Keratinocyte (primary cell): ENCODE results near the gene CCDC141. TPM values are rescaled to one million over a fixed set of nuclear protein-coding genes. Genes with fewer than 3 reads are reported as not detected.

Source experiments
- DNase-seq: peaks from one replicate; pipeline ENCODE4 v3.0.0-alpha.2; 2011; ENCODE audit warnings: low read depth, missing footprints, low spot score
- FAIRE-seq: peaks from 2 replicates; lab custom pipeline; 2011; peaks lifted over from hg19 to GRCh38; lab: Jason Lieb, UNC
- H2AFZ ChIP-seq: 2 replicates; pipeline ENCODE4 v1.6.0; 2012; ENCODE audit warnings: low read length, control low read depth, inconsistent platforms; ENCODE audit not compliant: control insufficient read depth
- H3K27ac ChIP-seq: 2 replicates; pipeline ENCODE4 v1.5.1; 2011; ENCODE audit warnings: low read length; ENCODE audit not compliant: control insufficient read depth, insufficient read depth
- H3K27me3 ChIP-seq: 3 replicates; pipeline ENCODE4 v1.6.0; 2011; ENCODE audit warnings: low read length; ENCODE audit not compliant: control insufficient read depth, insufficient read depth; ENCODE audit errors: extremely low read depth
- H3K36me3 ChIP-seq, 2 experiments: 2 replicates in 1 of 2; 3 replicates in 1 of 2; pipeline ENCODE4 v1.5.1; 2011; ENCODE audit warnings: low read length in 2 of 2, mild to moderate bottlenecking in 1 of 2; ENCODE audit not compliant: control insufficient read depth in 2 of 2, insufficient read depth in 2 of 2; ENCODE audit errors: extremely low read depth in 1 of 2
- H3K4me1 ChIP-seq: 3 replicates; pipeline ENCODE4 v1.5.1; 2011; ENCODE audit warnings: low read length; ENCODE audit not compliant: control insufficient read depth, insufficient read depth; ENCODE audit errors: extremely low read depth
- H3K4me2 ChIP-seq: 3 replicates; pipeline ENCODE4 v1.6.0; 2011; ENCODE audit warnings: low read depth, low read length; ENCODE audit not compliant: control insufficient read depth, insufficient read depth; ENCODE audit errors: extremely low read depth
- H3K4me3 ChIP-seq, 3 experiments: fragments of 200-600 bp in 1 of 3; sonication (generic) in 1 of 3; 2 replicates in 2 of 3; 3 replicates in 1 of 3; pipeline ENCODE4 v1.5.1; 2011 to 2016; ENCODE audit warnings: low read length in 3 of 3, mild to moderate bottlenecking in 3 of 3, control low read depth in 2 of 3, inconsistent platforms in 1 of 3, low read depth in 1 of 3, mixed read lengths in 1 of 3, mixed run types in 1 of 3, moderate library complexity in 1 of 3; ENCODE audit not compliant: control insufficient read depth in 2 of 3, insufficient read depth in 2 of 3; ENCODE audit errors: extremely low read depth in 1 of 3
- H3K79me2 ChIP-seq: 2 replicates; pipeline ENCODE4 v1.6.0; 2012; ENCODE audit warnings: low read length; ENCODE audit not compliant: control insufficient read depth, insufficient read depth
- H3K9ac ChIP-seq: 3 replicates; pipeline ENCODE4 v1.6.0; 2011; ENCODE audit warnings: low read length; ENCODE audit not compliant: control insufficient read depth, insufficient read depth; ENCODE audit errors: extremely low read depth
- H3K9me1 ChIP-seq: 3 replicates; pipeline ENCODE4 v1.6.0; 2011; ENCODE audit warnings: low read length; ENCODE audit not compliant: control insufficient read depth, insufficient read depth; ENCODE audit errors: extremely low read depth
- H3K9me3 ChIP-seq: 2 replicates; pipeline ENCODE4 v1.5.1; 2012; ENCODE audit warnings: low read depth, low read length; ENCODE audit not compliant: control insufficient read depth
- H4K20me1 ChIP-seq: 3 replicates; pipeline ENCODE4 v1.6.0; 2011; ENCODE audit warnings: low read length; ENCODE audit not compliant: control insufficient read depth, insufficient read depth; ENCODE audit errors: extremely low read depth
- EZH2 ChIP-seq: IDR thresholded peaks from one replicate; pipeline ENCODE4 v1.6.1; 2012; ENCODE audit warnings: inconsistent platforms, mild to moderate bottlenecking, low read length, moderate library complexity
- dilution Hi-C: fragments of 300-500 bp; cut with MboI; formaldehyde crosslinking; loops from one replicate; pipeline ENCODE4 v1.7.0; 2020; ENCODE audit warnings: low sequenced_read_pairs; ENCODE audit not compliant: extremely low pct_ligation_motif_present
- polyA plus RNA-seq, 5 experiments: library from polyadenylated mRNA; depleted of rRNA in 3 of 5; stranded (reverse) in 3 of 5; stranded (forward) in 1 of 5; unstranded in 1 of 5; fragments of >200 nt; gene quantifications; 1 replicate in 1 of 5; 2 replicates in 3 of 5; 3 replicates in 1 of 5; pipeline versions ENCODE4 v1.2.1 to v1.2.3, GENCODE V29; 2011 to 2012; ENCODE audit warnings: missing spikeins in 2 of 5, low read depth in 1 of 5, low replicate concordance in 1 of 5
- TF ChIP-seq, protein P1 (sequence below), 3 experiments: IDR thresholded peaks in 1 of 3; conservative IDR thresholded peaks in 1 of 3; optimal IDR thresholded peaks in 1 of 3; 2 replicates in 2 of 3; 3 replicates in 1 of 3; pipeline versions ENCODE3 to v1.5.1; 2011; ENCODE audit warnings: low read length in 3 of 3, mild to moderate bottlenecking in 3 of 3, moderate library complexity in 2 of 3, control low read depth in 1 of 3, inconsistent platforms in 1 of 3; ENCODE audit not compliant: insufficient read depth in 2 of 3; ENCODE audit errors: extremely low read depth in 1 of 3

CCDC141 gene
- polyA plus RNA-seq, 1 donor (not counting 4 experiments of a cell fraction or from before 2014, with no cell fraction given): not detected

DNA sequence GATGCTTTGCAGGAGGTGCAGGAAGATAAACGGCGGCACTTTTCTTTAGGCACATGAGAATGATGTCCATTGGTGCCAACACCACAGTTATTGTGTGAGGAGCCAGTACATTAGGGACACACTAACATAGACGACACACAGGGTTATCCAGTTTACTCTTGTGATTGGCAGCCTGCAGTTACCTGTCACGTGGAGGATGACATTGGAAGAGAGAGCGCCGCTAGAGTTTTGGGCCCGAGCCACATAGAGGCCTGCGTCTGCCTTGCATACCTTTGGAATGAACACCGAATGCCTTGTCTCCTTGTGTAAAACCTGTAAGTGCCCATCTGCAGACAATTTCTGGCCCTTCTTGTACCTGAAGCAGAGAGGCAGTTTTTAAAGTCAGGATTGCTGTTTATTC is 215.9 kb downstream of the CCDC141 start:
- no peak overlapping the region for H2AFZ ChIP-seq
- no peaks in the 10 kb centered on the region for H4K20me1 ChIP-seq
- H3K36me3 ChIP-seq: no peaks in the 10 kb centered on the region
- peaks cover 9% of the 10 kb centered on the region for H3K27me3 ChIP-seq
- no peaks in the 10 kb centered on the region for H3K79me2 ChIP-seq
- no peak overlapping the region for H3K4me2 ChIP-seq
- H3K4me1 ChIP-seq: no peaks in the 10 kb centered on the region
- dilution Hi-C loops: no loop called here
- no peak overlapping the region for H3K4me3 ChIP-seq
- FAIRE-seq (no peak), DNase-seq (no peak)
- no peak overlapping the region for H3K27ac ChIP-seq
- no peak overlapping the region for H3K9ac ChIP-seq
- no peaks in the 10 kb centered on the region for H3K9me1 ChIP-seq
- TF ChIP-seq, protein P1, sequence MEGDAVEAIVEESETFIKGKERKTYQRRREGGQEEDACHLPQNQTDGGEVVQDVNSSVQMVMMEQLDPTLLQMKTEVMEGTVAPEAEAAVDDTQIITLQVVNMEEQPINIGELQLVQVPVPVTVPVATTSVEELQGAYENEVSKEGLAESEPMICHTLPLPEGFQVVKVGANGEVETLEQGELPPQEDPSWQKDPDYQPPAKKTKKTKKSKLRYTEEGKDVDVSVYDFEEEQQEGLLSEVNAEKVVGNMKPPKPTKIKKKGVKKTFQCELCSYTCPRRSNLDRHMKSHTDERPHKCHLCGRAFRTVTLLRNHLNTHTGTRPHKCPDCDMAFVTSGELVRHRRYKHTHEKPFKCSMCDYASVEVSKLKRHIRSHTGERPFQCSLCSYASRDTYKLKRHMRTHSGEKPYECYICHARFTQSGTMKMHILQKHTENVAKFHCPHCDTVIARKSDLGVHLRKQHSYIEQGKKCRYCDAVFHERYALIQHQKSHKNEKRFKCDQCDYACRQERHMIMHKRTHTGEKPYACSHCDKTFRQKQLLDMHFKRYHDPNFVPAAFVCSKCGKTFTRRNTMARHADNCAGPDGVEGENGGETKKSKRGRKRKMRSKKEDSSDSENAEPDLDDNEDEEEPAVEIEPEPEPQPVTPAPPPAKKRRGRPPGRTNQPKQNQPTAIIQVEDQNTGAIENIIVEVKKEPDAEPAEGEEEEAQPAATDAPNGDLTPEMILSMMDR (optimal IDR thresholded peaks at IDR 0.05 in 1 of 3, IDR thresholded peaks at IDR 0.05 in 1 of 3, conservative IDR thresholded peaks at IDR 0.05 in 1 of 3; ENCODE audit: extremely low read depth in 1 of 3, insufficient read depth in 2 of 3, low read length in 3 of 3): no peak
- TF ChIP-seq EZH2: no peak
- no peaks in the 10 kb centered on the region for H3K9me3 ChIP-seq

DNA sequence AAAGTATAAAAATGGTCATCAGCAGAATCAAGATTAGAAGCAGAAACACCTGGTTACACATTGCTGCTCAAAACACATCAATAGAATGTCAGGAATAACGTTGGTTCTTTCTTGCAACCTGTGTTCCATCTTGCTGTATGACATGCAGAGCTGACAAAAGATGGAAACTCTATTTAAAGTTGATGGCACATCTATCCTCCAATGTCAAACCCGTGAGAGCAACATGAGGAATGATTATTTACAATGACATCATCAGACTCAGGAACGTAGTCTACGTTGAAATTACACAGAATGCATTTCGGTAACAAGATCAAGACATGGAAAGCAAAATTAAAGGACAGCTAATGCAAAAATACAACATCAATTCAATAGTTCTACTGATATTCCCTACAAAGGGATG is 216.6 kb downstream of the CCDC141 start:
- no peak overlapping the region for H3K4me3 ChIP-seq
- FAIRE-seq (no peak), DNase-seq (no peak)
- no peaks in the 10 kb centered on the region for H3K9me1 ChIP-seq
- H4K20me1 ChIP-seq: no peaks in the 10 kb centered on the region
- dilution Hi-C loops: no loop called here
- H3K27me3 ChIP-seq: peaks cover 9% of the 10 kb centered on the region
- no peak overlapping the region for H3K4me2 ChIP-seq
- no peak overlapping the region for H3K9ac ChIP-seq
- H3K79me2 ChIP-seq: no peaks in the 10 kb centered on the region
- H3K27ac ChIP-seq: no peak overlapping the region
- no peaks in the 10 kb centered on the region for H3K4me1 ChIP-seq
- no peaks in the 10 kb centered on the region for H3K36me3 ChIP-seq
- H3K9me3 ChIP-seq: no peaks in the 10 kb centered on the region
- TF ChIP-seq, protein P1 (optimal IDR thresholded peaks at IDR 0.05 in 1 of 3, IDR thresholded peaks at IDR 0.05 in 1 of 3, conservative IDR thresholded peaks at IDR 0.05 in 1 of 3; ENCODE audit: extremely low read depth in 1 of 3, insufficient read depth in 2 of 3, low read length in 3 of 3): no peak
- no peak for TF ChIP-seq EZH2
- no peak overlapping the region for H2AFZ ChIP-seq
